GM23338 (cell line): ENCODE results near the gene DNAI1.

Experiments
- NANOG ChIP-seq: IDR thresholded peaks from 2 replicates; pipeline ENCODE4 v1.6.1; 2016; ENCODE audit warnings: antibody characterized with exemption, borderline replicate concordance
- POLR2AphosphoS5 ChIP-seq: IDR thresholded peaks from 2 replicates; pipeline ENCODE4 v1.6.1; 2016; ENCODE audit warnings: antibody characterized with exemption, low read depth
- TF ChIP-seq, protein P1 (sequence below), 2 experiments: fragments of 200-600 bp in 1 of 2; sonication (generic) in 1 of 2; conservative IDR thresholded peaks; 2 replicates each; pipeline versions ENCODE4 v1.5.1 to v1.6.1; 2016 to 2017; ENCODE audit warnings: antibody characterized with exemption in 2 of 2, low read depth in 2 of 2, mild to moderate bottlenecking in 2 of 2, moderate library complexity in 1 of 2

DNA sequence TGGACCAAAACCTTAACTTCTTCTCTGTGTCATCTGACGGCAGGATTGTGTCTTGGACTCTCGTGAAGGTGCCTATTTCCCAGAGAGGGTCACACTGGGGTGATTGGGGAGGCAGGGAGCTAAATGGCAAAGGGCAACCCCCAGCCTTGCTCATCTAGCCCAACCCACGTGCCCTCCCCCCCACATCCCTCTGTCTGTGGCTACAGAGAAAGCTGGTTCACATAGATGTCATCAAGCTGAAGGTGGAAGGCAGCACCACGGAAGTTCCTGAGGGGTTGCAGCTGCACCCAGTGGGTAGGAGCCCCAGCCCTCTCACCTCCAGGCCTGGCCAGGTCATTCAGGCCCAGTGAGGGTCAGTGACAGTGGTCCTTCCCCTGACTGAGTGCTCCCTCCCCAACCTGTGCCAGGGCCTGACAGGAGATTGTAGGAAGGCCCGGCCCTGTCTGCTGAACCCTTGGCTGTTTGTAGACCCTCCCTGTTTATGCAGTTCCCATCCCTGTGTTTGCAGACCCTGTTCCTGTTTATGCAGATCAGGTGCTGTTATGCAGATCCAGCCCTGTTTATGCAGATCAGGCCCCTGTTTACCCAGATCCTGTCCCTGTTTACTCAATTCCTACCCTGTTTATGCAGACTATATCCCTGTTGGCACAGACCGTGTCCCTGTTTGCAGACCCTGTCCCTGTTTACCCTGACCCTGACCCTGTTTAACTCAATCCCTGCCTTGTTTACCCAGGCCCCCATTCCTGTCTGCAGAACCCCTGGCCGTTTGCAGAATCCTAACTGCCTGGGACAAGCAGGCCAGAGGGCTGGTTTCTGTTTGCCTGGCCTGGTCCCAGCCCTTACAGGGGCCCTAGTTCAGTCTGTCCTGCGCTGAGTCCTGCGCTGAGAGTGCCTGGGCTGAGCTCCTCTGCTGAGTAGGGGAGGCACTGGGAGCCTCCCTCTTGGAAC, 53.8 kb downstream of the DNAI1 start:
- no peak for TF ChIP-seq NANOG
- TF ChIP-seq, protein P1, sequence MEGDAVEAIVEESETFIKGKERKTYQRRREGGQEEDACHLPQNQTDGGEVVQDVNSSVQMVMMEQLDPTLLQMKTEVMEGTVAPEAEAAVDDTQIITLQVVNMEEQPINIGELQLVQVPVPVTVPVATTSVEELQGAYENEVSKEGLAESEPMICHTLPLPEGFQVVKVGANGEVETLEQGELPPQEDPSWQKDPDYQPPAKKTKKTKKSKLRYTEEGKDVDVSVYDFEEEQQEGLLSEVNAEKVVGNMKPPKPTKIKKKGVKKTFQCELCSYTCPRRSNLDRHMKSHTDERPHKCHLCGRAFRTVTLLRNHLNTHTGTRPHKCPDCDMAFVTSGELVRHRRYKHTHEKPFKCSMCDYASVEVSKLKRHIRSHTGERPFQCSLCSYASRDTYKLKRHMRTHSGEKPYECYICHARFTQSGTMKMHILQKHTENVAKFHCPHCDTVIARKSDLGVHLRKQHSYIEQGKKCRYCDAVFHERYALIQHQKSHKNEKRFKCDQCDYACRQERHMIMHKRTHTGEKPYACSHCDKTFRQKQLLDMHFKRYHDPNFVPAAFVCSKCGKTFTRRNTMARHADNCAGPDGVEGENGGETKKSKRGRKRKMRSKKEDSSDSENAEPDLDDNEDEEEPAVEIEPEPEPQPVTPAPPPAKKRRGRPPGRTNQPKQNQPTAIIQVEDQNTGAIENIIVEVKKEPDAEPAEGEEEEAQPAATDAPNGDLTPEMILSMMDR (conservative IDR thresholded peaks at IDR 0.05; ENCODE audit: low read depth in 2 of 2) = no peak
- no peak for TF ChIP-seq POLR2AphosphoS5
